ENCODE data around the gene MGAT3. TPM values are rescaled to one million over a fixed set of nuclear protein-coding genes. Genes with fewer than 3 reads are reported as not detected.

MGAT3 gene
- total and polyA plus RNA-seq, 2 of the 8 experiments (the other 6 are each of a cell fraction or from before 2014, with no cell fraction given): 4.3 to 9.2 TPM

DNA sequence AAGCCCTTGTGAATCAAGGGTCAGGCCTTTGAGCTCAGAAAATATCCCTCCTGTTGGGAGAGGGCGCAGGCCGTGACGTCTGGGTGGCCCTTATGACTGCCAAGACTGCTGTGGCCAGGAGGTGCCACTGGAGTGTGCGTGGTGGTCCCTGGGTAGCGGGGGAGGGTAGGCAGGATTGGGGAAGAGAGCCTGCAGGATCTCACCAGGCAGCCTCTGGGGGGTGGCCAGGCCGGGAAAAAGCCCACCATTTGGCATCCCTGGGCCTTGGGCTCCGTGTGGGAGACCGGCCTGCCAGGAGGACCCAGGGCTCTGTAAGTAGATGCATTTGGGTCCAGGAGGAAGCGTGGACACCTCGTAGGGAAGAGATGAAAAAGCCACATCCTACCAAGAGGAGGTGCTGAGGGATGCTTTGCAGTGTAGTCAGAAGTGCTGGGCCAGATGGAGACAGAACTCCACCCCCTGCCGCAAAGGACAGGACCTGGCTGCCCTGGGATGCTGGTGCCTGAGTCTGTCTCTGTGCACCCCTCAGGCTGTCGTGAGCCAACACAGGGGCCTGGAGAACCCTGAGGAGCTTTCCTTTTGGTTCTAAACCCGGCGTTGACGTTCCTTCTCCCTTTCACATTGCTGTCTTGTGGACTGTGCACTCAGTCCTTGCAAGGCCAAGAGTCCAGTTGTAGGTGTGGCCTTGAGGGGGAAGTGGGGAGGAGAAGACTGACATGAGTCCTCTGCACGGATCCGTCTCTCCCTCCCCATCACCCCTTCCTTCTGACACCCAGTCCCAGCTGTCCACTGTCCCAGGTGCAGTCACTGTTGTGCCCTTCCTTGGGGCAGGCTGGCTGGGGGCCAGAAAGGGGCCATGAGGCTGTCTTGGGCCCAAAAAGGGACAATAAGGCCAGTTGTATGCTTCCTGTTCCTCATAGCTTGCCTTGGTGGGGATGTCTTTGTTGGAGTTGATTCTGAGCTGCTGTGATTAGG lies 32.6 kb downstream of the MGAT3 start:
- H2BK15ac ChIP-seq (ENCODE audit: low read length): no peak overlapping the region
- H3K56ac ChIP-seq (replicated peaks; ENCODE audit: insufficient read length, low read depth, low read length): no peak overlapping the region
- peak overlapping the region; percentile 23 to 38; a peak in 1 of 4 replicates for H3K4me2 ChIP-seq (ENCODE audit: insufficient read depth in 1 of 2, low read depth in 2 of 2, low read length in 2 of 2)
- H3K23me2 ChIP-seq (ENCODE audit: low read depth, low read length): no peaks in the 10 kb centered on the region
- no peak overlapping the region for H4K5ac ChIP-seq (ENCODE audit: insufficient read length, low read depth, low read length)
- H2BK5ac ChIP-seq (ENCODE audit: low read depth, low read length): no peak overlapping the region
- WGBS, 2 experiments (ENCODE audit: extremely low coverage in 1 of 2, insufficient coverage in 1 of 2, insufficient read length in 1 of 2, insufficient replicate concordance in 2 of 2, low coverage in 1 of 2, low lambda C conversion rate in 2 of 2, missing lambda C conversion rate in 1 of 2): 88% methylated on average over 14 of the region's 17 CpGs; no CpG with 5 or more reads in 1 of the 2 experiments
- no peaks in the 10 kb centered on the region for H3K36me3 ChIP-seq (ENCODE audit: control insufficient read depth in 2 of 4, insufficient read depth in 4 of 4, low read length in 3 of 4)
- H4K8ac ChIP-seq (ENCODE audit: extremely low read depth, insufficient read depth, low read length): no peak overlapping the region
- H3K4me3 ChIP-seq (ENCODE audit: extremely low read depth in 1 of 4, insufficient read depth in 2 of 4, low read depth in 3 of 4, low read length in 4 of 4): no peak overlapping the region
- H2AFZ ChIP-seq (ENCODE audit: low read length): no peak overlapping the region
- no peak overlapping the region for H2BK20ac ChIP-seq (ENCODE audit: low read length)
- H3K4ac ChIP-seq (replicated peaks; ENCODE audit: insufficient read length, low read depth, low read length): no peak overlapping the region
- no peak overlapping the region for H3K9ac ChIP-seq (replicated peaks in 1 of 4; ENCODE audit: extremely low read depth in 1 of 4, low read depth in 3 of 4, low read length in 3 of 4)
- H3K79me1 ChIP-seq (ENCODE audit: low read depth, low read length): no peaks in the 10 kb centered on the region
- no peaks in the 10 kb centered on the region for H3K9me3 ChIP-seq (ENCODE audit: insufficient read depth in 2 of 2, low read depth in 1 of 2, low read length in 1 of 2)
- H4K91ac ChIP-seq (replicated peaks; ENCODE audit: insufficient read length, low read length): no peak overlapping the region
- peaks cover 0 to 3% of the 10 kb centered on the region in 2 experiments for H4K20me1 ChIP-seq (replicated peaks in 1 of 2; ENCODE audit: control insufficient read depth in 1 of 2, insufficient read depth in 2 of 2, low read length in 2 of 2)
- CTCF ChIA-PET (ENCODE audit: partially characterized antibody): interaction anchor here (0.9 to 19.7 kb wide), 14 partner anchors 9 to 169 kb away, joined by 3 to 361 read pairs (median 3); partner anchors contain the start of gene RPS19BP1
- H3K14ac ChIP-seq (ENCODE audit: insufficient read length): no peak overlapping the region
- POLR2A ChIA-PET (ENCODE audit: partially characterized antibody): interaction anchor here (0.9 to 7.0 kb wide), 10 partner anchors 12 to 175 kb away, joined by 3 to 83 read pairs (median 5); partner anchors contain the start of genes ATF4 and MIEF1
- no peak overlapping the region for H2BK12ac ChIP-seq (ENCODE audit: low read depth, low read length)
- H3K27ac ChIP-seq (ENCODE audit: low read depth, low read length): no peak overlapping the region
- no peaks in the 10 kb centered on the region for H3K79me2 ChIP-seq (ENCODE audit: control insufficient read depth in 1 of 2, insufficient read depth in 2 of 2, low read length in 2 of 2)
- H2AK5ac ChIP-seq (ENCODE audit: low read depth, low read length): no peak overlapping the region
- H3K18ac ChIP-seq (ENCODE audit: extremely low read depth, low read length): no peak overlapping the region
- no peak for FAIRE-seq
- H3K23ac ChIP-seq (ENCODE audit: insufficient read length): no peak overlapping the region
- H2BK120ac ChIP-seq (replicated peaks; ENCODE audit: low read depth, low read length): no peak overlapping the region
- H3K27me3 ChIP-seq (replicated peaks in 1 of 4; ENCODE audit: control insufficient read depth in 3 of 4, extremely low read depth in 1 of 4, insufficient read depth in 3 of 4, low read length in 3 of 4): peaks cover 0 to 8% (median 3%) of the 10 kb centered on the region in 4 experiments; a peak in 4 of 7 replicates
- DNase-seq (ENCODE audit: low read depth in 1 of 2, low spot score in 2 of 2): no peak
- H3K4me1 ChIP-seq (replicated peaks in 1 of 4; ENCODE audit: control insufficient read depth in 3 of 4, insufficient read depth in 4 of 4, low read length in 3 of 4): peaks cover 0 to 6% (median 4%) of the 10 kb centered on the region in 4 experiments; a peak in 4 of 7 replicates
- TF ChIP-seq MAFK (IDR thresholded peaks at IDR 0.05; ENCODE audit: low read depth, low read length) (no peak), YY1 (IDR thresholded peaks at IDR 0.05; ENCODE audit: low read depth, low read length) (no peak), NANOG (IDR thresholded peaks at IDR 0.05; ENCODE audit: insufficient read depth, low read depth, low read length, poor library complexity, severe bottlenecking) (no peak), CTBP2 (IDR thresholded peaks at IDR 0.05; ENCODE audit: borderline replicate concordance, insufficient read depth, insufficient read length, low read length) (no peak), SP4 (IDR thresholded peaks at IDR 0.05; ENCODE audit: low read length) (no peak), FOSL1 (IDR thresholded peaks at IDR 0.05; ENCODE audit: insufficient read depth, low read depth, low read length) (no peak)
- TF ChIP-seq, protein P1, sequence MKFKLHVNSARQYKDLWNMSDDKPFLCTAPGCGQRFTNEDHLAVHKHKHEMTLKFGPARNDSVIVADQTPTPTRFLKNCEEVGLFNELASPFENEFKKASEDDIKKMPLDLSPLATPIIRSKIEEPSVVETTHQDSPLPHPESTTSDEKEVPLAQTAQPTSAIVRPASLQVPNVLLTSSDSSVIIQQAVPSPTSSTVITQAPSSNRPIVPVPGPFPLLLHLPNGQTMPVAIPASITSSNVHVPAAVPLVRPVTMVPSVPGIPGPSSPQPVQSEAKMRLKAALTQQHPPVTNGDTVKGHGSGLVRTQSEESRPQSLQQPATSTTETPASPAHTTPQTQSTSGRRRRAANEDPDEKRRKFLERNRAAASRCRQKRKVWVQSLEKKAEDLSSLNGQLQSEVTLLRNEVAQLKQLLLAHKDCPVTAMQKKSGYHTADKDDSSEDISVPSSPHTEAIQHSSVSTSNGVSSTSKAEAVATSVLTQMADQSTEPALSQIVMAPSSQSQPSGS (IDR thresholded peaks at IDR 0.05; ENCODE audit: low read length): no peak
- TF ChIP-seq, protein P2, sequence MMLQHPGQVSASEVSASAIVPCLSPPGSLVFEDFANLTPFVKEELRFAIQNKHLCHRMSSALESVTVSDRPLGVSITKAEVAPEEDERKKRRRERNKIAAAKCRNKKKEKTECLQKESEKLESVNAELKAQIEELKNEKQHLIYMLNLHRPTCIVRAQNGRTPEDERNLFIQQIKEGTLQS (IDR thresholded peaks at IDR 0.05; ENCODE audit: insufficient read depth, low read depth, low read length): no peak

All from H1 (cell line).